HCT116 (cell line): Measurements from ENCODE around the gene GPR61. TPM values are rescaled to one million over a fixed set of nuclear protein-coding genes. Genes with fewer than 3 reads are reported as not detected.

ENCODE experiments used
- ATAC-seq: fragments of 200-7000 bp; cut with Tn5 transposase; 2 replicates; pipeline ENCODE4 v1.9.1; 2020; ENCODE audit warnings: mild to moderate bottlenecking, moderate library complexity
- BruUV-seq: library from RNA; stranded (reverse); fragments of 400-500 nt; replicated peaks from 2 replicates; lab custom pipeline; 2021; lab: Mats Ljungman, UMichigan
- CTCF ChIA-PET: fragments of 300-600 bp; sonication (Branson Sonifier 250); formaldehyde crosslinking; loops from one replicate; lab custom pipeline; 2021; ENCODE audit warnings: antibody characterized with exemption; lab: Charles Lee
- POLR2A ChIA-PET: fragments of 300-600, 350-600 bp; sonication (Branson Sonifier 250); formaldehyde crosslinking; loops from one replicate; lab custom pipeline; 2021; ENCODE audit warnings: antibody characterized with exemption; lab: Charles Lee
- RAD21 ChIA-PET, 2 experiments: fragments of 300-600 bp; sonication (Branson Sonifier 250); formaldehyde crosslinking; loops; one replicate each; lab custom pipeline; 2023; ENCODE audit warnings: low total read pairs in 2 of 2; ENCODE audit not compliant: uncharacterized antibody in 2 of 2, unreplicated experiment in 2 of 2, low non-redundant PET in 1 of 2; lab: Charles Lee
- DNase-seq: peaks from one replicate; pipeline ENCODE4 v3.0.0-alpha.2; 2010; ENCODE audit warnings: low read depth, low spot score
- H2AFZ ChIP-seq: fragments of 200-600 bp; shearing (Covaris generic), sonication (generic); 2 replicates; pipeline ENCODE4 v1.6.1; 2017; ENCODE audit warnings: low read depth, mixed run types, mixed read lengths, antibody characterized with exemption, low read length; ENCODE audit not compliant: poor library complexity, severe bottlenecking
- H3K27ac ChIP-seq: 2 replicates; pipeline ENCODE4 v1.5.1; 2012; ENCODE audit warnings: low read depth, low read length
- H3K27me3 ChIP-seq: fragments of 200-600 bp; sonication (generic); 2 replicates; pipeline ENCODE4 v1.6.1; 2016; ENCODE audit warnings: mixed run types, low read length, mixed read lengths; ENCODE audit not compliant: insufficient read depth
- H3K36me3 ChIP-seq, 2 experiments: fragments of 200-500 bp in 1 of 2; fragments of 200-600 bp in 1 of 2; sonication (Bioruptor generic) in 1 of 2; sonication (generic) in 1 of 2; 2 replicates each; pipeline versions ENCODE4 v1.5.1 to v1.6.1; 2014 to 2016; ENCODE audit warnings: low read length in 2 of 2, inconsistent platforms in 1 of 2, mixed read lengths in 1 of 2, mixed run types in 1 of 2; ENCODE audit not compliant: insufficient read depth in 2 of 2, control insufficient read depth in 1 of 2
- H3K4me1 ChIP-seq, 2 experiments: fragments of 200-600 bp in 1 of 2; sonication (generic) in 1 of 2; 2 replicates each; pipeline versions ENCODE4 v1.5.1 to v1.6.1; 2012 to 2017; ENCODE audit warnings: low read length in 2 of 2, inconsistent platforms in 1 of 2, mild to moderate bottlenecking in 1 of 2, mixed read lengths in 1 of 2, mixed run types in 1 of 2, moderate library complexity in 1 of 2; ENCODE audit not compliant: insufficient read depth in 2 of 2, control insufficient read depth in 1 of 2
- H3K4me2 ChIP-seq: fragments of 200-600 bp; sonication (generic); 2 replicates; pipeline ENCODE4 v1.6.1; 2017; ENCODE audit warnings: mixed run types, low read length, mixed read lengths
- H3K4me3 ChIP-seq, 2 experiments: fragments of 200-600 bp in 1 of 2; sonication (generic) in 1 of 2; replicated peaks in 1 of 2; 2 replicates each; pipeline ENCODE4 v1.5.1; 2011 to 2016; ENCODE audit warnings: low read length in 2 of 2, control low read depth in 1 of 2, low read depth in 1 of 2, mild to moderate bottlenecking in 1 of 2, mixed read lengths in 1 of 2, mixed run types in 1 of 2
- H3K79me2 ChIP-seq: fragments of 200-600 bp; sonication (generic); 2 replicates; pipeline ENCODE4 v1.6.1; 2017; ENCODE audit warnings: mild to moderate bottlenecking, mixed run types, low read length, moderate library complexity, mixed read lengths; ENCODE audit not compliant: insufficient read depth
- H3K9ac ChIP-seq: fragments of 200-600 bp; sonication (generic); 2 replicates; pipeline ENCODE4 v1.6.1; 2016; ENCODE audit warnings: low read length, mixed read lengths
- H3K9me2 ChIP-seq: fragments of 200-600 bp; sonication (generic), shearing (Covaris generic); 2 replicates; pipeline ENCODE4 v1.6.1; 2017; ENCODE audit warnings: mixed run types, mild to moderate bottlenecking, moderate library complexity; ENCODE audit not compliant: insufficient read depth
- H3K9me3 ChIP-seq, 2 experiments: fragments of 200-500 bp in 1 of 2; fragments of 200-600 bp in 1 of 2; sonication (Bioruptor generic) in 1 of 2; sonication (generic) in 1 of 2; 2 replicates each; pipeline ENCODE4 v1.6.1; 2014 to 2017; ENCODE audit warnings: low read length in 2 of 2, mixed read lengths in 2 of 2, inconsistent platforms in 1 of 2, low read depth in 1 of 2, mild to moderate bottlenecking in 1 of 2, mixed run types in 1 of 2, moderate library complexity in 1 of 2; ENCODE audit not compliant: control insufficient read depth in 1 of 2, insufficient read depth in 1 of 2
- H4K20me1 ChIP-seq: fragments of 200-600 bp; sonication (generic), shearing (Covaris generic); 2 replicates; pipeline ENCODE4 v1.6.1; 2017; ENCODE audit warnings: mixed run types, mild to moderate bottlenecking, moderate library complexity; ENCODE audit not compliant: insufficient read depth
- ATF3 ChIP-seq: IDR thresholded peaks from 2 replicates; pipeline ENCODE4 v1.6.1; 2012
- CBX3 ChIP-seq: IDR thresholded peaks from 2 replicates; pipeline ENCODE4 v1.6.1; 2012; ENCODE audit warnings: low read depth
- CEBPB ChIP-seq: IDR thresholded peaks from 2 replicates; pipeline ENCODE4 v1.6.1; 2012; ENCODE audit warnings: low read depth
- CTCF ChIP-seq, 3 experiments: fragments of 200-600 bp in 1 of 3; sonication (generic) in 1 of 3; IDR thresholded peaks in 2 of 3; conservative IDR thresholded peaks in 1 of 3; 2 replicates each; pipeline ENCODE4 v1.5.1; 2012 to 2017; ENCODE audit warnings: low read depth in 2 of 3, low read length in 2 of 3, antibody characterized with exemption in 1 of 3, borderline replicate concordance in 1 of 3, control low read depth in 1 of 3, mild to moderate bottlenecking in 1 of 3, mixed read lengths in 1 of 3, mixed run types in 1 of 3, moderate library complexity in 1 of 3; ENCODE audit not compliant: insufficient read depth in 1 of 3
- EGR1 ChIP-seq: IDR thresholded peaks from 2 replicates; pipeline ENCODE4 v1.6.1; 2012; ENCODE audit warnings: low read depth
- EZH2phosphoT487 ChIP-seq: fragments of 200-600 bp; IDR thresholded peaks from 2 replicates; pipeline ENCODE4 v1.6.1; 2018; ENCODE audit warnings: antibody characterized with exemption, borderline replicate concordance
- FOSL1 ChIP-seq: IDR thresholded peaks from 2 replicates; pipeline ENCODE4 v1.6.1; 2012; ENCODE audit warnings: low read depth
- JUND ChIP-seq: IDR thresholded peaks from 2 replicates; pipeline ENCODE4 v1.6.1; 2012
- MAX ChIP-seq: IDR thresholded peaks from 2 replicates; pipeline ENCODE4 v1.6.1; 2012
- POLR2A ChIP-seq: IDR thresholded peaks from 2 replicates; pipeline ENCODE4 v1.7.0; 2011; ENCODE audit warnings: borderline replicate concordance; ENCODE audit not compliant: insufficient read depth, insufficient read length; ENCODE audit errors: extremely low read depth
- RAD21 ChIP-seq: IDR thresholded peaks from 2 replicates; pipeline ENCODE4 v1.6.1; 2012; ENCODE audit warnings: low read depth, mild to moderate bottlenecking
- REST ChIP-seq: IDR thresholded peaks from 2 replicates; pipeline ENCODE4 v1.6.1; 2012; ENCODE audit warnings: low read depth
- SP1 ChIP-seq: IDR thresholded peaks from 2 replicates; pipeline ENCODE4 v1.6.1; 2012; ENCODE audit warnings: low read depth
- SRF ChIP-seq: IDR thresholded peaks from 2 replicates; pipeline ENCODE4 v1.6.1; 2012; ENCODE audit warnings: low read depth
- TCF7L2 ChIP-seq: IDR thresholded peaks from 2 replicates; pipeline ENCODE4 v1.7.0; 2011; ENCODE audit warnings: borderline replicate concordance, inconsistent platforms; ENCODE audit not compliant: insufficient read depth, insufficient read length; ENCODE audit errors: extremely low read depth
- YY1 ChIP-seq: IDR thresholded peaks from 2 replicates; pipeline ENCODE4 v1.6.1; 2011; ENCODE audit warnings: low read length, low read depth, moderate library complexity, mild to moderate bottlenecking; ENCODE audit not compliant: insufficient replicate concordance; ENCODE audit errors: extremely low read depth
- ZFX ChIP-seq: fragments of 450-650 bp; IDR thresholded peaks from 2 replicates; pipeline ENCODE4 v1.6.1; 2017
- ZNF274 ChIP-seq: fragments of 200-500 bp; sonication (Bioruptor generic); IDR thresholded peaks from 2 replicates; pipeline ENCODE4 v1.6.1; 2014; ENCODE audit warnings: mild to moderate bottlenecking, low read depth, low read length, inconsistent platforms
- intact Hi-C: fragments of 100-400 bp; cut with micrococcal nuclease; formaldehyde crosslinking; loops from 2 replicates; pipeline ENCODE4 v1.10.0; 2022
- total RNA-seq: library from RNA; stranded (reverse); gene quantifications from one replicate; pipeline ENCODE4 v1.2.1, GENCODE V29; 2021; ENCODE audit not compliant: unreplicated experiment

GPR61 gene
- total RNA-seq, 1 experiment from 2014 or later, result not detected

- DNase-seq (no peak), ATAC-seq (peak; percentile 24)
- Histone ChIP-seq H3K27me3 (no peaks in the 10 kb centered on the region), H3K27ac (peak overlapping the region; percentile 70), H3K4me2 (peak overlapping the region; percentile 83), H3K36me3 (no peaks in the 10 kb centered on the region), H3K9me3 (no peaks in the 10 kb centered on the region), H3K4me1 (peaks cover 15 to 24% of the 10 kb centered on the region in 2 experiments), H4K20me1 (peaks cover 3% of the 10 kb centered on the region; the same call in 1 of the 2 replicates), H3K9me2 (no peaks in the 10 kb centered on the region), H3K79me2 (peaks cover 57% of the 10 kb centered on the region), H3K4me3 (peak overlapping the region; percentile 86 to 98), H2AFZ (no peak overlapping the region), H3K9ac (peak overlapping the region; percentile 83)
- ChIA-PET POLR2A (interaction anchor here (0.5 to 2.2 kb wide), 20 partner anchors 11 to 437 kb away, joined by 3 to 17 read pairs (median 6); partner anchors contain the start of genes AHCYL1, AMPD2 and GNAT2), CTCF (interaction anchor here (1.0 to 2.9 kb wide), 14 partner anchors 16 to 437 kb away, joined by 3 to 50 read pairs (median 5); partner anchors contain the start of genes AHCYL1, AMPD2 and GNAT2), RAD21 (interaction anchor here (1.8 to 2.5 kb wide), 3 partner anchors 92 to 93 kb away, joined by 6 to 11 read pairs (median 8); no protein-coding TSS in a partner anchor)
- TSS peak; percentile 93 for BruUV-seq
- intact Hi-C loops, result loop anchor here (2.0 kb wide), 1 partner anchor 93 kb away; no protein-coding TSS in a partner anchor
- TF ChIP-seq EZH2phosphoT487 (no peak), CEBPB (no peak), CTCF (IDR thresholded peaks at IDR 0.05 in 2 of 3, conservative IDR thresholded peaks at IDR 0.05 in 1 of 3; ENCODE audit: borderline replicate concordance in 1 of 3, insufficient read depth in 1 of 3, low read depth in 2 of 3, low read length in 2 of 3) (no peak), EGR1 (no peak), CBX3 (no peak), MAX (no peak), FOSL1 (no peak; the same call in 1 of the 2 replicates), SP1 (no peak; the same call in 1 of the 2 replicates), JUND (no peak), ATF3 (no peak), ZNF274 (no peak), REST (no peak), SRF (no peak), RAD21 (no peak), YY1 (no peak), POLR2A (no peak), TCF7L2 (peak; percentile 33), ZFX (0 out of 2 replicates have a peak, but pooled peaks have one; percentile 7)
Measured at GRCh38 chr1:109547463-109548320, 8.0 kb downstream of the GPR61 start.
